Measurements from ENCODE around the gene UBE2E2.

Gene UBE2E2

DNA sequence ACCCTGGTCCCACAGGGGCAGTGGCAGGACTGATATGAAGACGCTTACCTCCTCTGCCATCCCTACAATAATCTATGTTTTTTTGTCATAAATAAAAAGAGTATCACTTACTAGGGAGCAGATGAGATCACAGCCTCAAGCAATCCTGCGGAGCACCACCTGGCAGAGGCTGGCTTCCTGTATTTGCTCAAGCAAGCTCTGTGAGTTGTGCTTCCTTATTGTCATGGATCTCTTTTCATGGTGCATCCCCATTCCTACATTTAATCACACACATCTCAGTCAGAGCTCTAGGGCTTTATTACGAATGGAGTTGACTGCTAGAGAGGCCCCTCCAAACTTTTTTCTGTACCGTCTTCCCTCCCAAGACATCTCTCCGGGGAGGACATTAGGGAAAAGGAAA lies 186.0 kb downstream of the UBE2E2 start:
- in situ Hi-C loops (cut with MboI; ENCODE audit: low pct_unique_long_range_greater_than_20kb, low sequenced_read_pairs, unreplicated experiment): no loop called here
- no peak for TF ChIP-seq CTCF (IDR thresholded peaks at IDR 0.05; ENCODE audit: extremely low read depth, insufficient read depth, missing control alignments)
- no peak for DNase-seq (ENCODE audit: low spot score)

- DNase-seq (ENCODE audit: low spot score): no peak
- TF ChIP-seq CTCF (IDR thresholded peaks at IDR 0.05; ENCODE audit: extremely low read depth, insufficient read depth, missing control alignments): no peak
- in situ Hi-C loops (cut with MboI; ENCODE audit: low pct_unique_long_range_greater_than_20kb, low sequenced_read_pairs, unreplicated experiment): no loop called here
These were observed 186.6 kb downstream of the UBE2E2 start for GRCh38 chr3:23389686-23390085.

DNA sequence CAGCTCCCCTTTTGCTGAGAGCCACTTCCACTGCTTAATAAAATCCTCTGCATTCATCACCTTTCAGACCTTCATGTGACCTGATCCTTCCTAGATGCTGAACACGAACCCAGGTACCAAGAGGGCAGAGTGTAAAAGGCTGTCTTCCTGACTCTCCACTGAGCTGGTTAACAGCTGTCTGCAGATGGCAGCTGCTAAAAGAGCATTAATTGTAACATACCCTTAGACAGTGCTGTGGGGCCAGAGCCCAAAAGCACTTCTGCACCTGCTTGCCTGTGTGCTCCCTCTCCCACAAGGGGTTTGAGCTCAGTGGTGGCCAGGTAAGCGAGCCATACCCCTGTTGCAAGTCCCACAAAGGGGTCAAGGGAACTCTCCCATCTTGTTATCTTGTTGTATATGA lies 187.3 kb downstream of the UBE2E2 start:
- TF ChIP-seq CTCF (IDR thresholded peaks at IDR 0.05; ENCODE audit: extremely low read depth, insufficient read depth, missing control alignments): no peak
- no peak for DNase-seq (ENCODE audit: low spot score)
- in situ Hi-C loops (cut with MboI; ENCODE audit: low pct_unique_long_range_greater_than_20kb, low sequenced_read_pairs, unreplicated experiment): no loop called here

DNA sequence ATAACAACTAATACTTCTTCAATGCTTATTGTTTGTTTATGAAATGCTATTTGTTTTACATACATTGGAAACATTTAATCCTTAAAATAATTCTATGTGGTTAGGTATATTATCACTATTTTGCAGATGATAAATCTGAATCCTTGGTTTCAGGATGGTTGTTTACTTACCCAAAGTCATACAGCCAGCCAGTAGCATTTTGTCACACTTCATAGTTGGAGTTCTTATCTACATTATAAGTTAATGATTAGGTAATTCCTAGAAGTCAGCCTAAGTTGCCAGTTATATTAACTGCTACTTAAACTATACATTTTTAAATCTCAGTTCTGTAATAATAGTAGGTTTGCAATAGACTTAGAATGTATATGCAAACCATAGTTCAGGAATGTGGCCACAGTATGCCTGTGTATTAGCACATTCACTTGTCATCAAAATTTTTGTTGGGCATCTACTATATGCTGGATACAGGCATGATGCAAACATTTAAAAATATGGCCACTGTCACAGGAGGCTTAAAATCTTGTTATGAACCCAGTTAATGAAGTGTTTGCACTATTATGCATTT lies 187.9 kb downstream of the UBE2E2 start:
- no peak for DNase-seq (ENCODE audit: low spot score)
- in situ Hi-C loops (cut with MboI; ENCODE audit: low pct_unique_long_range_greater_than_20kb, low sequenced_read_pairs, unreplicated experiment): no loop called here
- TF ChIP-seq CTCF (IDR thresholded peaks at IDR 0.05; ENCODE audit: extremely low read depth, insufficient read depth, missing control alignments): no peak

DNA sequence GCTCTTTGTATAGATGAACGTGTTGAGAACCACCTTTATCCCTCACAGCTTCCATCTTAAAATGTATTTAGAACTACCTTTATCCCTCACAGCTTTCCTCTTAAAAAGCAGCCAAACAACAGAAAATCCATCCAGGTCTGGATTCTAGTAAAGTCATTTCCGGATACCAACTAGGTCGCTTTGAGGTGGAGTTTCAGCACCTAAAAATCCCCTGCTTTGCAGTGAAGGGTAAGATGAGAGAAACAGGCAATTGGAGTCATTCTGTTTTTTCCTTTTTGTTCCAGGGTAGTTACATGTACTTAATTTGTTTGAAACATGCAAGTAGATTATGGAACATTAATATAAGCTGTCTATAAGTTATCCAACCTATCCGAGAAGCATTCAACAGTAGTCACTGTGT lies 192.0 kb downstream of the UBE2E2 start:
- in situ Hi-C loops (cut with MboI; ENCODE audit: low pct_unique_long_range_greater_than_20kb, low sequenced_read_pairs, unreplicated experiment): no loop called here
- DNase-seq (ENCODE audit: low spot score): no peak
- no peak for TF ChIP-seq CTCF (IDR thresholded peaks at IDR 0.05; ENCODE audit: extremely low read depth, insufficient read depth, missing control alignments)

GRCh38 chr3:23396746-23397145 lies 193.6 kb downstream of the UBE2E2 start:
- no peak for TF ChIP-seq CTCF (IDR thresholded peaks at IDR 0.05; ENCODE audit: extremely low read depth, insufficient read depth, missing control alignments)

GRCh38 chr3:23399221-23399620 lies 196.1 kb downstream of the UBE2E2 start:
- DNase-seq (ENCODE audit: low spot score): no peak
- in situ Hi-C loops (cut with MboI; ENCODE audit: low pct_unique_long_range_greater_than_20kb, low sequenced_read_pairs, unreplicated experiment): no loop called here
- no peak for TF ChIP-seq CTCF (IDR thresholded peaks at IDR 0.05; ENCODE audit: extremely low read depth, insufficient read depth, missing control alignments)

More at GRCh38 chr3:23396746-23397145, 193.6 kb downstream of the UBE2E2 start:
- no peak for DNase-seq (ENCODE audit: low spot score)
- in situ Hi-C loops (cut with MboI; ENCODE audit: low pct_unique_long_range_greater_than_20kb, low sequenced_read_pairs, unreplicated experiment): no loop called here
